Ascending aorta (tissue), 2 donors: ENCODE results near the gene RASL12. TPM values are rescaled to one million over a fixed set of nuclear protein-coding genes. Genes with fewer than 3 reads are reported as not detected.

Source experiments
- DNase-seq, 2 donors: peaks; one replicate each; pipeline ENCODE4 v3.0.0-alpha.2; 2019; ENCODE audit warnings: low spot score in 2 of 2
- H3K27ac ChIP-seq, 2 donors: fragments of 200-600 bp; sonication (generic); one replicate each; pipeline ENCODE4 v1.5.1; 2016 to 2017; ENCODE audit warnings: mild to moderate bottlenecking in 1 of 2
- H3K27me3 ChIP-seq: fragments of 200-600 bp; sonication (generic); one replicate; pipeline ENCODE4 v1.5.1; 2017
- H3K36me3 ChIP-seq, 2 donors: fragments of 200-600 bp; sonication (generic); one replicate each; pipeline ENCODE4 v1.5.1; 2016
- H3K4me1 ChIP-seq, 2 donors: fragments of 200-600 bp; sonication (generic); one replicate each; pipeline ENCODE4 v1.5.1; 2016 to 2017; ENCODE audit warnings: mild to moderate bottlenecking in 1 of 2
- H3K4me3 ChIP-seq, 2 donors: fragments of 200-600 bp; sonication (generic); one replicate each; pipeline ENCODE4 v1.5.1; 2016 to 2017; ENCODE audit warnings: mild to moderate bottlenecking in 1 of 2
- H3K9me3 ChIP-seq, 2 donors: fragments of 200-600 bp; sonication (generic); one replicate each; pipeline ENCODE4 v1.5.1; 2016
- intact Hi-C: fragments of 100-400 bp; cut with DNase I; formaldehyde crosslinking; loops from one replicate; pipeline ENCODE4 v1.15.1; 2023
- total RNA-seq: library from RNA; depleted of rRNA; stranded (reverse); fragments of >200 nt; gene quantifications from one replicate; pipeline ENCODE4 v1.1.0, GENCODE V29; 2016
- TF ChIP-seq, protein P1 (sequence below), 3 experiments: fragments of 200-600 bp in 2 of 3; fragments of 450-650 bp in 1 of 3; sonication (generic) in 2 of 3; IDR thresholded peaks; one replicate each; pipeline ENCODE4 v1.5.1; 2016 to 2019; ENCODE audit warnings: antibody characterized with exemption in 3 of 3, mild to moderate bottlenecking in 1 of 3, moderate library complexity in 1 of 3

RASL12 gene
- total RNA-seq, 1 donor from 2014 or later, result 187 TPM

DNA sequence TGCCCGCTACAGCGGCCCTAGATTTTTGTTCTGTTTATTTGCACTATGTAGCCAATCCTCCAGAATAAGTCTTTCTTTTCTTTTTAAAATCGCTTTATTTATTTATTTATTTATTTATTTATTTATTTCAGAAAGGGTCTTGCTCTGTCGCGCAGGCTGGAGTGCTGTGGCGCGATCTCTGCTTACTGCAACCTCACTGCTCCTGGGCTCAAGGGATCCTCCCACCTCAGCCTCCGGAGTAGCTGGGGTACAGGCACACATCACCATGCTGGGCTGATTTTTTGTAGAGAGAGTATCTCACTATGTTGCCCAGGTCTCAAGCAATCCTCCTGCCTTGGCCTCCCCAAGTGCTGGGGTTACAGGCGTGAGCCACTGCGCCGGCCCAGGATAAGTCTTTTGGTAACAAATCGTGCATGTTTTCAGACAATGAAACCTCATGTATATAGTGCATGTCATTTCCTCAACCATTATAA is 38.0 kb downstream of the RASL12 start:
- intact Hi-C loops, result loop anchor here (1.0 to 10.0 kb wide), 4 partner anchors 153 to 298 kb away; partner anchors contain the start of gene RNU5A-1
- Histone ChIP-seq H3K4me3 (peak overlapping the region; percentile 79 to 97), H3K27ac (peak overlapping the region in 1 of 2 donors; percentile 79)

DNA sequence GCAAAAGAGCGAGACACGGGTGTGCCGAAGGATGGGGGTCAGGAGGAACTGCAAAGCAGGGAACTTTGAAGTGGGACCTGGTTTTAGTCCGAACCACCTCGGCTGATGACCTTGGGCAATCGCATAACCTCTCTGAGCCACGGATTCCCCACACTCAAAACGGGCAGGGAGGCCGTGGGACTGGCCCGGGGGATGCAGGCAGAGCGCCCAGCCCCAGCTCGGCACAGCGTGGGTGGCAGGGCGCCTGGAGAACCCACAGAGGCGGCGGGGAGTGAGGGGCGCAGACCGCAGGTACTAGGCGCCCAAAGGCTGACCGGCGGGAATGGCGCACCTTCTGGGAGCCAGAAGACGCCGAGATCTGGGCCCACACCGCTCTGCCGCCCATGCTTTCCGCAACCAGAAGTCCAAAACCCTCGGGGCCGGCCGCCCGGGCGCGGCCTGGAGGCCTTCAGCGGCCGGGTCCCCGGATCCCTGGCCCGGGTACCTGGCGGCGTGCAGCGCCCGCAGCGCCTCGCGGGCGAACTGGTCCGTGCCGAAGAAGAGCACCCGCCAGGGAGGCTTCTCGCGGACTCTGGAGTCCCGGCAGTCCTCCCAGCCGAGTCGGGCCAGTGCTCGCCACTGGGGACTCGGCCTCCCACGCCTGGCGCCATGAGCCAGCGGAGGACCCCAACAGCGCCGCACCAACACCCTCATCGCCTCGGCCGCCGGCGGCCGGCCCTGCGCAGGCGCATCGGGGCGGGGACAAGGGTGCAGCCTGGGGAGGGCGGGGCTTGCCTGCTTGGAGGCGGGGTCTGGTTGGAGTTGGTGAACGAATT is 38.7 kb downstream of the RASL12 start, which contains the start of gene MTFMT:
Gene MTFMT (minus strand): TSS at position 719 of the 815 bp plus-strand sequence. CDS start 26 bp downstream, at position 693.
- Histone ChIP-seq H3K4me1 (peaks cover 0 to 8% of the 10 kb centered on the region in 2 donors), H3K9me3 (no peaks in the 10 kb centered on the region), H3K36me3 (peaks cover 3 to 10% of the 10 kb centered on the region in 2 donors), H3K4me3 (peak within 1 kb of the TSS; percentile 79 to 97), H3K27me3 (no peaks in the 10 kb centered on the region), H3K27ac (peak within 1 kb of the TSS; percentile 64 to 79)
- TF ChIP-seq, protein P1, sequence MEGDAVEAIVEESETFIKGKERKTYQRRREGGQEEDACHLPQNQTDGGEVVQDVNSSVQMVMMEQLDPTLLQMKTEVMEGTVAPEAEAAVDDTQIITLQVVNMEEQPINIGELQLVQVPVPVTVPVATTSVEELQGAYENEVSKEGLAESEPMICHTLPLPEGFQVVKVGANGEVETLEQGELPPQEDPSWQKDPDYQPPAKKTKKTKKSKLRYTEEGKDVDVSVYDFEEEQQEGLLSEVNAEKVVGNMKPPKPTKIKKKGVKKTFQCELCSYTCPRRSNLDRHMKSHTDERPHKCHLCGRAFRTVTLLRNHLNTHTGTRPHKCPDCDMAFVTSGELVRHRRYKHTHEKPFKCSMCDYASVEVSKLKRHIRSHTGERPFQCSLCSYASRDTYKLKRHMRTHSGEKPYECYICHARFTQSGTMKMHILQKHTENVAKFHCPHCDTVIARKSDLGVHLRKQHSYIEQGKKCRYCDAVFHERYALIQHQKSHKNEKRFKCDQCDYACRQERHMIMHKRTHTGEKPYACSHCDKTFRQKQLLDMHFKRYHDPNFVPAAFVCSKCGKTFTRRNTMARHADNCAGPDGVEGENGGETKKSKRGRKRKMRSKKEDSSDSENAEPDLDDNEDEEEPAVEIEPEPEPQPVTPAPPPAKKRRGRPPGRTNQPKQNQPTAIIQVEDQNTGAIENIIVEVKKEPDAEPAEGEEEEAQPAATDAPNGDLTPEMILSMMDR (IDR thresholded peaks at IDR 0.05), result peak in 1 of 3 experiments; percentile 15
- peak; percentile 62 to 95 for DNase-seq
- intact Hi-C loops, result loop anchor here (1.0 kb wide), 1 partner anchor 298 kb away; no protein-coding TSS in a partner anchor

More for the DNA sequence above, 38.0 kb downstream of the RASL12 start:
- DNase-seq, result no peak
- H3K9me3 ChIP-seq, result no peaks in the 10 kb centered on the region
- no peaks in the 10 kb centered on the region for H3K27me3 ChIP-seq
- H3K36me3 ChIP-seq, result peaks cover 3 to 4% of the 10 kb centered on the region in 2 donors
- TF ChIP-seq, protein P1 (IDR thresholded peaks at IDR 0.05), result no peak
- peaks cover 0 to 8% of the 10 kb centered on the region in 2 donors for H3K4me1 ChIP-seq

DNA sequence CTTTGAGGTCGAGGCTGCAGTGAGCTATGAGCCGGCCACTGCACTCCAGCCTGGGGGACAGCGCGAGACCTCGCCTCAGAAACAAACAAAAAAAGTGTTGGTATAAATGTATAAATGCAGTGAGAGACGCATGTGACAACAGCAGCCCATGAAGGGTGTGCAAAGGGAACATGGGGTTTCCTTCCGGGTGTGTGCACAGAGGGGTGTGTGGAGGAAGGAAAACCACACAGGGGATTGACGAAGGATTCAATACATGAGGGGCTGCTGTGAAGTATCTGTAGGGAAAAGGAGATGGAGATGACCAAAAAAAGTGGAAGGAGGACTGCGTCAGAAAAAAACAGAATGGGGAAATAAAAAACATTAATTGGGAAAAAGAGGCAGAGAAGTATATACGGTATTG is 39.5 kb downstream of the RASL12 start:
- peaks cover 0 to 8% of the 10 kb centered on the region in 2 donors for H3K4me1 ChIP-seq
- no peaks in the 10 kb centered on the region for H3K9me3 ChIP-seq
- TF ChIP-seq, protein P1 (IDR thresholded peaks at IDR 0.05), result no peak
- H3K4me3 ChIP-seq, result peak overlapping the region; percentile 79 to 97
- DNase-seq, result no peak
- intact Hi-C loops, result no loop called here
- no peak overlapping the region for H3K27ac ChIP-seq
- no peaks in the 10 kb centered on the region for H3K27me3 ChIP-seq
- H3K36me3 ChIP-seq, result peaks cover 3 to 12% of the 10 kb centered on the region in 2 donors

DNA sequence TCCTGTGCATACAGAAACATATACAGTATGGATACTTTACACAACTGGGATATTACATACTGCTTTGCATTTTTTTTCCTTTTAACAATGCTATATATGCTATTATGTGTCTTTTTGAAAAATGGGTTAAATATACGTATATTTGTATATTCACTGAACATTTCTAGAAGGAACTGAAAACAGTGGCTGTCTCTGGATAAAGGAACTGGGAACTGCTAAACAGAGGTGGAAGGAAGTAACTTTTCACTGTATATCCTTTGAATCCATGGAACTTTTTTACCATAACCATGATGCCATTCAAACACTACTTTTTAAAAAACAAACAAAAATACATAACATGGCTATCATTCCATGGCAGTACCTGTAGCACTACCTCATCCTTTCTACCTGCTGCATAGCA is 40.2 kb downstream of the RASL12 start:
- no peaks in the 10 kb centered on the region for H3K9me3 ChIP-seq
- H3K27ac ChIP-seq, result no peak overlapping the region
- H3K36me3 ChIP-seq, result peaks cover 3 to 12% of the 10 kb centered on the region in 2 donors
- no peak for DNase-seq
- peak overlapping the region; percentile 15 to 97 for H3K4me3 ChIP-seq
- intact Hi-C loops, result no loop called here
- no peaks in the 10 kb centered on the region for H3K27me3 ChIP-seq
- peaks cover 0 to 8% of the 10 kb centered on the region in 2 donors for H3K4me1 ChIP-seq
- TF ChIP-seq, protein P1 (IDR thresholded peaks at IDR 0.05), result no peak

DNA sequence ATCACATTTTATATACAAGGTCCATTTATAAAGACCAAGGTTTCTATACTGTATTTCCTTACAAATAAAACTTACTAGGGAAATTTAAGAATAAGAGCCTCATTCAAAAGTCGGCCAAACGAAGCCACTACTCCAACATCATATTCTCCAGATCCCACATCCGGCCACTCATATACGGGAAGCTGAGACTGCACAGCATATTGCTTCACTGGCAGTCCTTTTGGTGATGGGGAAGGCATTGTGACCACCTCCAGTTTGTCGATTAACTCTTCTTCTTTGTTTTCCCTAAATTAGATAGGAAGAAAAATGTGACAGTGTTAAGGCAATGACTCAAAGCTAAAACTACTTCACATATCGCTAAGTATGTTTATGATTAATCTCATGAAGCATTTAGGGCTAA is 41.0 kb downstream of the RASL12 start:
- H3K4me1 ChIP-seq, result peaks cover 0 to 8% of the 10 kb centered on the region in 2 donors
- H3K27me3 ChIP-seq, result no peaks in the 10 kb centered on the region
- H3K9me3 ChIP-seq, result no peaks in the 10 kb centered on the region
- no peak overlapping the region for H3K4me3 ChIP-seq
- intact Hi-C loops, result no loop called here
- no peak overlapping the region for H3K27ac ChIP-seq
- peaks cover 3 to 14% of the 10 kb centered on the region in 2 donors for H3K36me3 ChIP-seq
- TF ChIP-seq, protein P1 (IDR thresholded peaks at IDR 0.05), result no peak
- no peak for DNase-seq
